MM.1S (cell line): ENCODE data around the gene VRK3.
"Not testable (repeated sequence)": the region's sequence is repeated elsewhere in the genome, so short reads cannot be mapped to it uniquely, and the experiment has no call there.

Source experiments
- DNase-seq: peaks from one replicate; pipeline ENCODE4 v3.0.0-alpha.2; 2015
- H2AFZ ChIP-seq: fragments of 300-600 bp; sonication (generic); 2 replicates; pipeline ENCODE4 v1.6.0; 2016; ENCODE audit warnings: antibody characterized with exemption, low read length
- H3F3A ChIP-seq: fragments of 300-600 bp; sonication (generic); 2 replicates; pipeline ENCODE4 v1.6.1; 2016; ENCODE audit warnings: mild to moderate bottlenecking, antibody characterized with exemption, low read length, moderate library complexity, mixed read lengths; ENCODE audit not compliant: insufficient read depth
- H3K27ac ChIP-seq: fragments of 300-600 bp; sonication (generic); 2 replicates; pipeline ENCODE4 v1.5.1; 2016; ENCODE audit warnings: mild to moderate bottlenecking, low read length
- H3K27me3 ChIP-seq: fragments of 300-600 bp; sonication (generic); replicated peaks from 2 replicates; pipeline ENCODE4 v1.6.0; 2016; ENCODE audit warnings: low read length; ENCODE audit not compliant: insufficient read depth
- H3K36me3 ChIP-seq: fragments of 300-600 bp; sonication (generic); replicated peaks from 2 replicates; pipeline ENCODE4 v1.6.1; 2016; ENCODE audit warnings: mild to moderate bottlenecking, low read length, mixed read lengths; ENCODE audit not compliant: insufficient read depth
- H3K4me1 ChIP-seq: fragments of 300-600 bp; sonication (generic); 2 replicates; pipeline ENCODE4 v1.6.1; 2016; ENCODE audit warnings: low read length, mixed read lengths
- H3K4me2 ChIP-seq: fragments of 300-600 bp; sonication (generic); 2 replicates; pipeline ENCODE4 v1.6.0; 2016; ENCODE audit warnings: low read depth, low read length
- H3K4me3 ChIP-seq: fragments of 300-600 bp; sonication (generic); 2 replicates; pipeline ENCODE4 v1.5.1; 2016; ENCODE audit warnings: low read length, mixed read lengths
- H3K79me2 ChIP-seq: fragments of 300-600 bp; sonication (generic); 2 replicates; pipeline ENCODE4 v1.6.1; 2016; ENCODE audit warnings: mixed run types, low read length, mixed read lengths
- H3K9ac ChIP-seq: fragments of 300-600 bp; sonication (generic); 2 replicates; pipeline ENCODE4 v1.6.1; 2016; ENCODE audit warnings: low read length, mixed read lengths
- H3K9me2 ChIP-seq: fragments of 300-600 bp; sonication (generic); replicated peaks from 2 replicates; pipeline ENCODE4 v1.6.1; 2016; ENCODE audit warnings: mild to moderate bottlenecking, low read length, mixed read lengths; ENCODE audit not compliant: insufficient read depth
- H3K9me3 ChIP-seq: fragments of 300-600 bp; sonication (generic); replicated peaks from 2 replicates; pipeline ENCODE4 v1.6.1; 2016; ENCODE audit warnings: mild to moderate bottlenecking, low read length, mixed read lengths; ENCODE audit not compliant: insufficient read depth
- H4K20me1 ChIP-seq: fragments of 300-600 bp; sonication (generic); 2 replicates; pipeline ENCODE4 v1.6.1; 2016; ENCODE audit warnings: mild to moderate bottlenecking, low read length, moderate library complexity, mixed read lengths; ENCODE audit not compliant: insufficient read depth
- EZH2 ChIP-seq: fragments of 300-600 bp; sonication (generic); optimal IDR thresholded peaks from 2 replicates; pipeline ENCODE3; 2017; ENCODE audit warnings: low read depth, mild to moderate bottlenecking, antibody characterized with exemption, low read length, mixed read lengths
- EZH2phosphoT487 ChIP-seq: fragments of 300-600 bp; sonication (generic); IDR thresholded peaks from 2 replicates; pipeline ENCODE4 v1.6.1; 2018; ENCODE audit warnings: antibody characterized with exemption, low read length
- TF ChIP-seq, protein P1 (sequence below): fragments of 300-600 bp; sonication (generic); IDR thresholded peaks from 2 replicates; pipeline ENCODE4 v1.5.1; 2016; ENCODE audit warnings: antibody characterized with exemption, low read length, mixed read lengths

Gene VRK3

DNA sequence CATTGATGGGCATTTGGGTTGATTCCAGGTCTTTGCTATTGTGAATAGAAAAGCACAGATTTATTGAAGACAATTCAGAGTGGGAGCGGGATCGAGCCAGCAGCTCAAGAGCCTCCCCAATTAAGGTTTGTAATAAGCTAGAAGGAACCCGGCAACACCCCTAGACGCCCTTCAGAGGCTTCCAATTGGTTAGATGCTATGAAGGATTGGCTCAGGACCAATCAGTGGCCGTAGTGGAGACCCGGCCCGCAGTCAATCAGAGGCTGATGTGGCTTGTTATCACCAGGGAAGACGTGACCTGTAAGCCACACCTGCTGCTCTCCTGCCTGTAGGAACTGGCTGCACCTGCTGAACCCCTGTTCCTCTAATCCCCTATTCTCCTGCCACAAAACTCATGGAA is 78.8 kb downstream of the VRK3 start:
- Histone ChIP-seq H3K27me3 (peaks cover 7% of the 10 kb centered on the region; the same call in 1 of the 2 replicates), H3F3A (no peaks in the 10 kb centered on the region), H3K9me2 (no peaks in the 10 kb centered on the region), H4K20me1 (no peaks in the 10 kb centered on the region), H3K4me2 (no peak overlapping the region), H2AFZ (no peak overlapping the region), H3K9ac (no peak overlapping the region), H3K27ac (no peak overlapping the region), H3K36me3 (no peaks in the 10 kb centered on the region), H3K79me2 (no peaks in the 10 kb centered on the region), H3K4me3 (no peak overlapping the region), H3K4me1 (0 out of 2 replicates have a peak, but pooled peaks cover 4% of the 10 kb centered on the region), H3K9me3 (no peaks in the 10 kb centered on the region)
- no peak for DNase-seq
- TF ChIP-seq EZH2 (no peak), EZH2phosphoT487 (no peak)
- TF ChIP-seq, protein P1, sequence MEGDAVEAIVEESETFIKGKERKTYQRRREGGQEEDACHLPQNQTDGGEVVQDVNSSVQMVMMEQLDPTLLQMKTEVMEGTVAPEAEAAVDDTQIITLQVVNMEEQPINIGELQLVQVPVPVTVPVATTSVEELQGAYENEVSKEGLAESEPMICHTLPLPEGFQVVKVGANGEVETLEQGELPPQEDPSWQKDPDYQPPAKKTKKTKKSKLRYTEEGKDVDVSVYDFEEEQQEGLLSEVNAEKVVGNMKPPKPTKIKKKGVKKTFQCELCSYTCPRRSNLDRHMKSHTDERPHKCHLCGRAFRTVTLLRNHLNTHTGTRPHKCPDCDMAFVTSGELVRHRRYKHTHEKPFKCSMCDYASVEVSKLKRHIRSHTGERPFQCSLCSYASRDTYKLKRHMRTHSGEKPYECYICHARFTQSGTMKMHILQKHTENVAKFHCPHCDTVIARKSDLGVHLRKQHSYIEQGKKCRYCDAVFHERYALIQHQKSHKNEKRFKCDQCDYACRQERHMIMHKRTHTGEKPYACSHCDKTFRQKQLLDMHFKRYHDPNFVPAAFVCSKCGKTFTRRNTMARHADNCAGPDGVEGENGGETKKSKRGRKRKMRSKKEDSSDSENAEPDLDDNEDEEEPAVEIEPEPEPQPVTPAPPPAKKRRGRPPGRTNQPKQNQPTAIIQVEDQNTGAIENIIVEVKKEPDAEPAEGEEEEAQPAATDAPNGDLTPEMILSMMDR = no peak

- not testable (repeated sequence) for H3K9me2 ChIP-seq, H3K27me3 ChIP-seq, DNase-seq, H3K4me3 ChIP-seq, H3F3A ChIP-seq, H3K79me2 ChIP-seq, H4K20me1 ChIP-seq, H3K9me3 ChIP-seq, H2AFZ ChIP-seq, H3K9ac ChIP-seq, H3K4me1 ChIP-seq, H3K36me3 ChIP-seq, H3K27ac ChIP-seq, H3K4me2 ChIP-seq
Observed at GRCh38 chr19:49944567-49944966, 80.6 kb downstream of the VRK3 start.

DNA sequence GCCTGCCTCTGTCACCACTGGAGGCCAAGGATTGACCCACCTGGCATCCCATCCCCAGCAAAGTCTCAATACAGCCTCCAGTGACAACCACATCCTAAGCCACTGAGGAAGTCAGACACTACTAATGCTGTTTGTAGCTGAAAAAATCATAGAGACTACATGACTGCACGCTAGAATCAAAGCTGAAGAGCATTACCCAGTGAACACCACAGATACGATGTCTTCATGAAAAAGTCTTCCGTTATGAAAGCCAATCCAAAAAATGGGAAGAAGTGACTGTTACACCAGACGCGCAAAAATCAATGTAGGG is 84.7 kb downstream of the VRK3 start:
- no peak overlapping the region for H2AFZ ChIP-seq
- no peaks in the 10 kb centered on the region for H3F3A ChIP-seq
- no peak overlapping the region for H3K9ac ChIP-seq
- no peak for TF ChIP-seq EZH2phosphoT487
- peaks cover 7% of the 10 kb centered on the region; the same call in 1 of the 2 replicates for H3K27me3 ChIP-seq
- no peaks in the 10 kb centered on the region for H3K36me3 ChIP-seq
- H3K9me2 ChIP-seq = no peaks in the 10 kb centered on the region
- H3K4me2 ChIP-seq = no peak overlapping the region
- H3K27ac ChIP-seq = no peak overlapping the region
- no peaks in the 10 kb centered on the region for H3K4me1 ChIP-seq
- H3K4me3 ChIP-seq = no peak overlapping the region
- no peaks in the 10 kb centered on the region for H3K9me3 ChIP-seq
- H4K20me1 ChIP-seq = no peaks in the 10 kb centered on the region
- H3K79me2 ChIP-seq = no peaks in the 10 kb centered on the region
- DNase-seq = no peak

GRCh38 chr19:49939721-49940481 is 85.3 kb downstream of the VRK3 start:
- TF ChIP-seq EZH2 (no peak), EZH2phosphoT487 (no peak)
- TF ChIP-seq, protein P1 = peak; percentile 25
- Histone ChIP-seq H3K27ac (no peak overlapping the region), H3K4me2 (no peak overlapping the region), H3K36me3 (no peaks in the 10 kb centered on the region), H3K4me3 (no peak overlapping the region), H4K20me1 (no peaks in the 10 kb centered on the region), H3K4me1 (no peaks in the 10 kb centered on the region), H3K27me3 (peaks cover 7% of the 10 kb centered on the region; the same call in 1 of the 2 replicates), H2AFZ (no peak overlapping the region), H3K79me2 (no peaks in the 10 kb centered on the region), H3K9me2 (no peaks in the 10 kb centered on the region), H3K9me3 (no peaks in the 10 kb centered on the region), H3K9ac (no peak overlapping the region), H3F3A (no peaks in the 10 kb centered on the region)
- DNase-seq = no peak
